HEK293T (cell line): ENCODE measurements around the gene DAPK1.

Experiments used
- CTCF ChIA-PET: fragments of 350-600 bp; formaldehyde crosslinking; extraction: SDS; loops from one replicate; lab custom pipeline; 2021; ENCODE audit warnings: antibody characterized with exemption, inconsistent platforms; lab: Yijun Ruan, JAX
- POLR2A ChIA-PET: fragments of 350-600 bp; formaldehyde crosslinking; extraction: SDS; loops from one replicate; lab custom pipeline; 2020; ENCODE audit warnings: antibody characterized with exemption, inconsistent platforms; lab: Yijun Ruan, JAX
- DNase-seq: peaks from one replicate; pipeline ENCODE4 v3.0.0; 2012; ENCODE audit warnings: mixed read lengths; ENCODE audit errors: extremely low spot score
- ARNT ChIP-seq: fragments of 450-650 bp; IDR thresholded peaks from 2 replicates; pipeline ENCODE4 v1.6.1; 2017; ENCODE audit warnings: mild to moderate bottlenecking
- BHLHE40 ChIP-seq: fragments of 450-650 bp; IDR thresholded peaks from 2 replicates; pipeline ENCODE4 v1.6.1; 2016; ENCODE audit warnings: mild to moderate bottlenecking, moderate library complexity, borderline replicate concordance
- CTBP1 ChIP-seq: fragments of 450-650 bp; IDR thresholded peaks from 2 replicates; pipeline ENCODE4 v1.6.1; 2016; ENCODE audit warnings: borderline replicate concordance
- ELF4 ChIP-seq: fragments of 450-650 bp; IDR thresholded peaks from 2 replicates; pipeline ENCODE4 v1.6.1; 2017; ENCODE audit warnings: antibody characterized with exemption
- FOXA1 ChIP-seq: fragments of 450-650 bp; IDR thresholded peaks from 2 replicates; pipeline ENCODE4 v1.6.1; 2016; ENCODE audit warnings: mild to moderate bottlenecking
- FOXK2 ChIP-seq: fragments of 450-650 bp; IDR thresholded peaks from 2 replicates; pipeline ENCODE4 v1.6.1; 2016; ENCODE audit warnings: mild to moderate bottlenecking
- FOXM1 ChIP-seq: fragments of 450-650 bp; IDR thresholded peaks from 2 replicates; pipeline ENCODE4 v1.6.1; 2017; ENCODE audit warnings: mild to moderate bottlenecking, borderline replicate concordance
- HDGF ChIP-seq: fragments of 450-650 bp; IDR thresholded peaks from 2 replicates; pipeline ENCODE4 v1.6.1; 2017; ENCODE audit warnings: antibody characterized with exemption, borderline replicate concordance
- L3MBTL2 ChIP-seq: fragments of 450-650 bp; conservative IDR thresholded peaks from 2 replicates; pipeline ENCODE4 v1.6.1; 2016; ENCODE audit warnings: mild to moderate bottlenecking
- LEF1 ChIP-seq: fragments of 450-650 bp; IDR thresholded peaks from 2 replicates; pipeline ENCODE4 v1.6.1; 2017; ENCODE audit warnings: mild to moderate bottlenecking, borderline replicate concordance
- NFRKB ChIP-seq: fragments of 450-650 bp; IDR thresholded peaks from 2 replicates; pipeline ENCODE4 v1.6.1; 2016; ENCODE audit warnings: mild to moderate bottlenecking, moderate library complexity
- SP1 ChIP-seq: fragments of 450-650 bp; IDR thresholded peaks from 2 replicates; pipeline ENCODE4 v1.6.1; 2017
- SUZ12 ChIP-seq: fragments of 450-650 bp; IDR thresholded peaks from 2 replicates; pipeline ENCODE4 v1.6.1; 2016; ENCODE audit warnings: mild to moderate bottlenecking
- TARDBP ChIP-seq: fragments of 450-650 bp; IDR thresholded peaks from 2 replicates; pipeline ENCODE4 v1.6.1; 2016
- ZNF384 ChIP-seq: fragments of 450-650 bp; IDR thresholded peaks from 2 replicates; pipeline ENCODE4 v1.6.1; 2016
- TF ChIP-seq, protein P1 (sequence below): fragments of 450-650 bp; IDR thresholded peaks from 2 replicates; pipeline ENCODE4 v1.6.1; 2016

DAPK1 gene

GRCh38 chr9:87497604-87498045, at the start of gene DAPK1:
TSS of gene DAPK1 (plus strand) at chr9:87497867. CDS start at chr9:87499078, 1,211 bp downstream.
- peak; percentile 78 for DNase-seq
- ChIA-PET POLR2A (interaction anchor here (0.5 to 0.9 kb wide), 4 partner anchors 9 to 75 kb away, joined by 3 to 4 read pairs (median 3); no protein-coding TSS in a partner anchor), CTCF (no interaction called here)
- TF ChIP-seq L3MBTL2, result no peak
- TF ChIP-seq FOXK2, result no peak

DNA sequence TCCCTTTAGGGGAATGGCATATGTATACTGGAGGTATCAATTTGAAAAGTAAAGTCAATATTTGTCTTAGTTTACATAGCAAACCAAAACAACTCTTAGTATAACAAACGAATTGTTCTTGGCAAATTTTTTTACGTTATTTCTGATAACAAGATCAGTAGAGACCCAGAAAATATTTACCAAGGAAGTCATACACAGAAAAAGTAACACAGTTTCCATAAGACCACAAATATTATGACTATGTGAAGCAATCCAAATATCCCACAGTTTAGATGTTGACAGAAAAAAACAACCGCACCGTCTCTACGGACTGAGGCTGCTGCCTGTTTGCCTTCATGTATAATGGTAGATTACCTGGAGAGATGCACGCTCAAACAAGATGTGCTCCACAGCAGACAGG, 46.5 kb upstream of the DAPK1 start:
- ChIA-PET POLR2A (no interaction called here), CTCF (no interaction called here)
- no peak for TF ChIP-seq NFRKB
- TF ChIP-seq CTBP1, result no peak
- no peak for TF ChIP-seq ZNF384
- TF ChIP-seq, protein P1, sequence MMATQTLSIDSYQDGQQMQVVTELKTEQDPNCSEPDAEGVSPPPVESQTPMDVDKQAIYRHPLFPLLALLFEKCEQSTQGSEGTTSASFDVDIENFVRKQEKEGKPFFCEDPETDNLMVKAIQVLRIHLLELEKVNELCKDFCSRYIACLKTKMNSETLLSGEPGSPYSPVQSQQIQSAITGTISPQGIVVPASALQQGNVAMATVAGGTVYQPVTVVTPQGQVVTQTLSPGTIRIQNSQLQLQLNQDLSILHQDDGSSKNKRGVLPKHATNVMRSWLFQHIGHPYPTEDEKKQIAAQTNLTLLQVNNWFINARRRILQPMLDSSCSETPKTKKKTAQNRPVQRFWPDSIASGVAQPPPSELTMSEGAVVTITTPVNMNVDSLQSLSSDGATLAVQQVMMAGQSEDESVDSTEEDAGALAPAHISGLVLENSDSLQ, result no peak
- TF ChIP-seq SUZ12, result no peak
- no peak for TF ChIP-seq ELF4
- no peak for TF ChIP-seq HDGF
- no peak for TF ChIP-seq SP1
- no peak for TF ChIP-seq TARDBP
- DNase-seq, result no peak

GRCh38 chr9:87455407-87455806, 42.3 kb upstream of the DAPK1 start:
- no peak for DNase-seq
- CTCF ChIA-PET, result no interaction called here
- TF ChIP-seq ELF4 (no peak), TARDBP (no peak), NFRKB (no peak), ARNT (no peak), HDGF (no peak), FOXK2 (no peak), LEF1 (no peak), BHLHE40 (no peak), SP1 (no peak), FOXM1 (no peak), ZNF384 (no peak), SUZ12 (no peak), FOXA1 (no peak)
- TF ChIP-seq, protein P1, result no peak
- POLR2A ChIA-PET, result no interaction called here

GRCh38 chr9:87461256-87461655, 36.4 kb upstream of the DAPK1 start:
- ChIA-PET POLR2A (no interaction called here), CTCF (no interaction called here)
- TF ChIP-seq FOXK2 (no peak), ZNF384 (no peak), LEF1 (no peak), L3MBTL2 (no peak), SP1 (no peak), NFRKB (no peak), ELF4 (no peak), FOXA1 (no peak), ARNT (no peak), CTBP1 (no peak), HDGF (no peak), TARDBP (no peak), BHLHE40 (no peak), SUZ12 (no peak)
- TF ChIP-seq, protein P1, result no peak
- DNase-seq, result no peak

GRCh38 chr9:87464110-87464991, 33.3 kb upstream of the DAPK1 start:
- TF ChIP-seq FOXM1, result no peak
- ChIA-PET POLR2A (no interaction called here), CTCF (no interaction called here)
- DNase-seq, result no peak

DNA sequence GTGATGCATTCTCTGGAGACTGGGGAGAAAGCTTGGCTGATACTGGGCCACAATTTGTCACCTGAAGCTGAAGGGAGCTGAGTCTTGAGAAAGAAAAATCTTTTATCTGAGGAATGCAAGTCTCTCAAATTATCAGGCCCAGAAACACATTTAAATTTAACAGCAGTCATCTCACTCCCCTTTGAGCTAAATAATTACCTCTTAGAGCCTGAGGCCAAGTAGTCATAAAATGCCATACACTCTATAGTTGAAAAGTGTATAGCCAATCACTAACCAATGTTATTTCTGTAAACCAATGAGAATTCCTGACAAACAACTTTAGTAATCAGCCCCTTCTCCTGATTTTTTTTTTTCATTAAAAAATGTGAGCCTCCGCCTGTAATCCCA, 32.7 kb upstream of the DAPK1 start:
- ChIA-PET POLR2A (no interaction called here), CTCF (no interaction called here)
- TF ChIP-seq CTBP1 (no peak), FOXK2 (no peak), NFRKB (no peak), SUZ12 (no peak), L3MBTL2 (no peak), BHLHE40 (no peak), ELF4 (no peak), ZNF384 (no peak), ARNT (no peak), FOXA1 (no peak), TARDBP (no peak), LEF1 (no peak), HDGF (no peak), SP1 (no peak)
- TF ChIP-seq, protein P1, result no peak
- DNase-seq, result no peak
